ENCODE measurements around the gene KRT81. TPM values are rescaled to one million over a fixed set of nuclear protein-coding genes. Genes with fewer than 3 reads are reported as not detected.
"Not testable (repeated sequence)": the region's sequence is repeated elsewhere in the genome, so short reads cannot be mapped to it uniquely, and the experiment has no call there.

Gene KRT81
- total RNA-seq, 2 donors from 2014 or later, result 1.7 TPM; not detected in 1

- Histone ChIP-seq H3K4me3 (no peak overlapping the region), H3K27me3 (replicated peaks; ENCODE audit: insufficient read depth) (no peaks in the 10 kb centered on the region), H3K27ac (no peak overlapping the region), H3K9me3 (no peaks in the 10 kb centered on the region), H3K4me1 (replicated peaks) (no peaks in the 10 kb centered on the region), H3K36me3 (no peaks in the 10 kb centered on the region)
- WGBS, result 87% methylated on average over 11 of the region's 11 CpGs
- intact Hi-C loops (cut with DNase I), result no loop called here
- TF ChIP-seq POLR2A (IDR thresholded peaks at IDR 0.05), result no peak
- TF ChIP-seq POLR2AphosphoS5 (IDR thresholded peaks at IDR 0.05), result no peak
- TF ChIP-seq CTCF (IDR thresholded peaks at IDR 0.05), result no peak
- DNase-seq (ENCODE audit: low spot score), result no peak
These were observed 27.1 kb upstream of the KRT81 start for GRCh38 chr12:52318241-52318990.

- H3K27me3 ChIP-seq (replicated peaks; ENCODE audit: insufficient read depth), result no peaks in the 10 kb centered on the region
- TF ChIP-seq CTCF (IDR thresholded peaks at IDR 0.05) (no peak), POLR2AphosphoS5 (IDR thresholded peaks at IDR 0.05) (no peak), POLR2A (IDR thresholded peaks at IDR 0.05) (no peak)
- no peak overlapping the region for H3K27ac ChIP-seq
- 86% methylated on average over 9 of the region's 12 CpGs for WGBS
- H3K4me1 ChIP-seq (replicated peaks), result no peaks in the 10 kb centered on the region
- intact Hi-C loops (cut with DNase I), result no loop called here
- DNase-seq (ENCODE audit: low spot score), result no peak
- H3K4me3 ChIP-seq, result no peak overlapping the region
- no peaks in the 10 kb centered on the region for H3K9me3 ChIP-seq
- H3K36me3 ChIP-seq, result no peaks in the 10 kb centered on the region
These were observed 26.2 kb upstream of the KRT81 start for GRCh38 chr12:52317468-52318052.

GRCh38 chr12:52316701-52317100 lies 25.4 kb upstream of the KRT81 start:
- WGBS, result 86% methylated on average over 11 of the region's 11 CpGs
- Histone ChIP-seq H3K4me3 (no peak overlapping the region), H3K9me3 (no peaks in the 10 kb centered on the region), H3K4me1 (replicated peaks) (no peaks in the 10 kb centered on the region), H3K27ac (no peak overlapping the region), H3K36me3 (no peaks in the 10 kb centered on the region), H3K27me3 (replicated peaks; ENCODE audit: insufficient read depth) (no peaks in the 10 kb centered on the region)
- DNase-seq (ENCODE audit: low spot score), result no peak
- TF ChIP-seq POLR2AphosphoS5 (IDR thresholded peaks at IDR 0.05), result no peak
- TF ChIP-seq POLR2A (IDR thresholded peaks at IDR 0.05), result no peak
- no peak for TF ChIP-seq CTCF (IDR thresholded peaks at IDR 0.05)
- intact Hi-C loops (cut with DNase I), result no loop called here

- 78% methylated on average over 9 of the region's 9 CpGs for WGBS
- TF ChIP-seq CTCF (IDR thresholded peaks at IDR 0.05) (no peak), POLR2A (IDR thresholded peaks at IDR 0.05) (no peak), POLR2AphosphoS5 (IDR thresholded peaks at IDR 0.05) (no peak)
- Histone ChIP-seq H3K36me3 (no peaks in the 10 kb centered on the region), H3K4me3 (no peak overlapping the region), H3K4me1 (replicated peaks) (no peaks in the 10 kb centered on the region), H3K27ac (no peak overlapping the region), H3K27me3 (replicated peaks; ENCODE audit: insufficient read depth) (no peaks in the 10 kb centered on the region), H3K9me3 (no peaks in the 10 kb centered on the region)
- DNase-seq (ENCODE audit: low spot score), result no peak
- intact Hi-C loops (cut with DNase I), result no loop called here
These were observed 25.0 kb upstream of the KRT81 start for GRCh38 chr12:52316290-52316689.

- WGBS, result 63% methylated on average over 8 of the region's 9 CpGs
- DNase-seq (ENCODE audit: low spot score); H3K4me3 ChIP-seq; H3K4me1 ChIP-seq (replicated peaks); H3K9me3 ChIP-seq; H3K27me3 ChIP-seq (replicated peaks; ENCODE audit: insufficient read depth); H3K36me3 ChIP-seq; intact Hi-C loops (cut with DNase I); H3K27ac ChIP-seq: not testable (repeated sequence)
These were observed 24.4 kb upstream of the KRT81 start for GRCh38 chr12:52315721-52316120.

Measured in prostate gland (tissue), 2 donors.